GM18505 (cell line): ENCODE data around the gene CARD11.
A peak's percentile ranks its signal among the peaks of the same experiment; 100 is the strongest.

Experiments
- ATAC-seq: cut with Tn5 transposase; IDR thresholded peaks from one replicate; pipeline ENCODE4 v1.9.1; 2021; ENCODE audit not compliant: unreplicated experiment
- POLR2A ChIP-seq: IDR thresholded peaks from 4 replicates; pipeline ENCODE4 v1.6.1; 2011; ENCODE audit warnings: borderline replicate concordance; ENCODE audit not compliant: insufficient read depth, insufficient read length; ENCODE audit errors: extremely low read depth

CARD11 gene

GRCh38 chr7:2873686-2874551, 169.7 kb downstream of the CARD11 start:
- peak; percentile 77 for TF ChIP-seq POLR2A

DNA sequence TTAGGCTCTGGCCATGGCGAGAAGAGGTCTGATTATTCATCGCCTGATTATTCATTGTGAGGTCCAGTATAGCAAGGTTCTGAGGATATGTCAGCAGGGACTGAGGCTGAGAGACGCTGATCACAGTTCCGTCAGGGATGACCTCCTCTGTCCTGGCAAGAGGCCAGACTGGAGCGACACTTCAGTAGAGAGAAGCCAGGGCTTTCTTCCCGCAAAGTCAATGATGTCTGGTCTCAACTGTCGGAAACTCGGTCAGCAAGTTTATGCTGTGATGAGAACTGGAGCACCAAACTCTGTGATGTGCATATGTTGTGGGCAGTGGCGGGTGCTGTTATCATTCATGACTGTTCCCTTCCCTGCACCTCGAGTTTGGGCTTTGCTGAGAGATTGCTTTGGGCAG, 170.5 kb downstream of the CARD11 start:
- TF ChIP-seq POLR2A = no peak
- ATAC-seq = no peak

More at GRCh38 chr7:2873686-2874551, 169.7 kb downstream of the CARD11 start:
- no peak for ATAC-seq

DNA sequence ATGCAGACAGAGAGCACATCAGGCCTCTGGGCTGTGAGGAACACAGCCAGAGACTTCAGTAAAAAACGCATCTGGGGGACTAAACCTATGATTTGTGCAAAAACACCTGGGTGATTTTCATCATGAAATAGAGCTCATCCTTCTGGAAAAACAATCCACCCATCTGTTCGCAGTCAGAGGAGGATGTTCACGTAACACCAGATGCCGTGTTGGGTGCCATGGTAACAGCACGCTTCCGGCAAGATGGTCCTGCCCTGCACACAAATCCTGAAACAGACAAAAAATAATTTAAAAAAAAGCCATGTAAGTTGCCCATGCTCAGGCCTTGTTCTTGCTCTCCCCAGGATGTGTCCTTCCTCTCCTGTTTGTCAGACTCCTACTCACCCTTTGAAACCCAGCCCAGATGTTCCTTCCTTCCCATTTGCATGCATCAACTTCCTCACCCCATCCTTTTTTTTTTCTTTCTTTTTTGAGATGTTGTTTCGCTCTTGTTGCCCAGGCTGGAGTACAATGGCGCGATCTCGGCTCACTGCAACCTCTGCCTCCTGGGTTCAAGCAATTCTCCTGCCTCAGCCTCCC, 171.3 kb downstream of the CARD11 start:
- no peak for TF ChIP-seq POLR2A

DNA sequence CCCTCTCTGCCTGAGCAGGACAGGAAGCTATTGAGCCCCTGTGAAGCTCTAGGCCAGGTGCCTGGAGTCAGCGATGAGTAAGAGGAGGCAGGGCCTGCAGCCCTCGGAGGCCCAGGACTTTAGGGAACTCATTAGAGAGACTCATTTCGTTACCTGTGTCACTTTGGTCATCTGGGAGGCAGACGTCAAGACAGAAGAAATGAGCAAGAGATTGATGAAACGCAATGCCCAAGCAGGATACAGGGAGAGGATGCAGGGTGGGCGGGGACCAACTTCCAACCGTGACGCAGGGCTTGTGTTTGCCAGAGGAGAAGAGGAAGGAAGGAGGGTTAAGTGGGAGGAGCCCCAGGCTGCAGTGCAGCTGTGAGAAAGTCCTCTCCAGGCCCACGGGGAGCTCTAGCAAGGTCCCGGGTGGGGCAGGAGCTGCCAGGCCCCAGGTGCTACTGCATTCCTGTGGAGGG, 173.2 kb downstream of the CARD11 start:
- no peak for ATAC-seq
- TF ChIP-seq POLR2A = no peak

More for the DNA sequence above, 171.3 kb downstream of the CARD11 start:
- no peak for ATAC-seq

DNA sequence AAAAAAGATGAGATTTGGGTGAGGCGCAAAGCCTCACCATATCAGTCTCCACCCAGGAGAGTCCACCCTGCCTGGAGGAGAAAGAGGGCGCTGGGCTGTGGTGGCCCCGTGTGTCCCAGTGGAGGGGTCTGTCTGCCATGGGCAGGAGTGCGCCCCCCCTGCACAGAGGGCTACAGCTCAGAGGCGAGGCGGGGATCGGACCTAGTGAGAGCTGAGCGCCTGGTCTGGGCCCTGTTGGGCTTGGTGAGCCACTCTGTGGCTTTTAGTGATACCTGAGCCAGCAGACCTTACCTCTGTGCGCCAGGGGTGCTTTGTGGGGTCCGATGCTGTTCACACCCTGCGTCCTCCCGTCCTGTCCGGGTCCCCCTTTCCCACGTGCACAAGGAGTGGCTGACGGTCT, 173.7 kb downstream of the CARD11 start:
- no peak for ATAC-seq
- no peak for TF ChIP-seq POLR2A

DNA sequence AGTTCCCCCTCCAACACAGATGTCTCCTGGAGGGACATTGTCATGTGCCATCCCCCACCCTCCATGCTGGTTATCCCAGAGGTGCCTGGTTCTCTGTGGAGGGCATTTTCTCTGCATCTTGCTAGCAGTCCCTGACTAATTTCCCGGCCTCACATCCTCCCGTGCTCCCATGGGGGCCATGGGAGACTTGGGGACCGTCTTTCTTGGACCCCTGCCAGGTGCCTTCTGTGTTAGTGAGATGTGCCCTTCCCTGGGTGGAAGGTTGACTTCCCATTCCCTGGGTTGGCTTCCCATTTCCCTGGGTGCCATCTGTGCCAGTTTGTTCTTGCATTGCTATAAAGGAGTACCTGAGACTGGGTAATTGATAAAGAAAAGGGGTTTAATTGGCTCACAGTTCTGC, 177.1 kb downstream of the CARD11 start:
- no peak for ATAC-seq
- no peak for TF ChIP-seq POLR2A

GRCh38 chr7:2864999-2865670, 178.5 kb downstream of the CARD11 start:
- no peak for TF ChIP-seq POLR2A
- ATAC-seq = no peak

GRCh38 chr7:2864204-2864985, 179.3 kb downstream of the CARD11 start:
- ATAC-seq = no peak
- TF ChIP-seq POLR2A = no peak

DNA sequence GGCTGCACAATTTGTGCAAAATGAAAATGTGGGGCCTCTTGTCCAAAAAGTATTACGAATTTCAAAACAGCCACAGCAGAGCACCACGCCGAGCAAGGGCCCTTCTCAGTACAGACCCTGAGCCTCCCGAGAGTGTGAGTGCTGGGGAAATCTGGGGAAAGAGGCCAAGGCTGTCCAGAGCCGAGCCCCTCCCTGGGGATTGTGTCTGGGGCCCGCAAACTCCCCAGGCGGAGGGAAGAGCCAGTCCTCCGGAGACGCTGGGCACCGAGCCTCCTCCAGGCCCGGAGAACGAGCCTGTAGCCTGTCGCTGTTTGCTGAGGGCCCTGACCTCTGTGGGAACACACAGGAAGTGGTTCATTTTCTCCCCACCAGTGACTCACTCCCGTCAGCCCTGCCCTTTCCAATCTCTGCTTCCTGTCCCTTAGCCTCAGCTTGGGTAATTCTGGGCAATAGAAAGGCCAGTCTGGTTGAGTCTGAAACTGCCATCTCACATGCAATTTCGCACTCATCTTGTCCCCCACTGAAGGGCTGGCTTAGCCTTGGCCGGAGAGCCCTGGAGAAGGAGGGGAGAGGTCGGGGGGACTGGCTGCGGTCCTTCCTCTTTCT, 180.1 kb downstream of the CARD11 start:
- peak; percentile 93 for ATAC-seq
- peak; percentile 93 for TF ChIP-seq POLR2A

DNA sequence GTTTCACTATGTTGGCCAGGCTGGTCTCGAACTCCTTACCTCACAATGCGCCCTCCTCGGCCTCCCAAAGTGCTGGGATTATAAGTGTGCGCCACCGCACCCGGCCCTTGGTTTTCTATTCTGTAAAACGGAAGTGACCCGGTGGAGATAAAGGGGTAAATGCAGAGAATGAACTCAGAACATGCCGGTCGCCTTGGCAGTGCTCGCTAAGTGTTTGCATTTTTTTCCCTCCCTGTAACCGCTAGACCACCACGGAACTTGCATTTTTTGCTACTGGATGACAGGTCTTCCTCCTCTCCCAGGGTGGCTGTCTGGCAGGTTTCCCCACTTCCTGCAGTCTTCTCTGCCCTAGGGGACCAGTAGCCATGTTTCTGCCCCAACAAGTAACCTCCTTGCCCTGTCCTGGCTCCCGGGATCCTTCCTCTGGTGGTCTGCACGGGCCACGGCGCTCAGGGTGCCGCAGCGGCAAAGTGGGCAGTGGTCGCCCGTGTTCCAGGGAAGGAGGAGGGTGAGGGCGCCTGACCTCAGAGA, 180.8 kb downstream of the CARD11 start:
- no peak for ATAC-seq
- no peak for TF ChIP-seq POLR2A

- TF ChIP-seq POLR2A = no peak
- ATAC-seq = no peak
Observed at GRCh38 chr7:2861509-2861908, 182.2 kb downstream of the CARD11 start.

- ATAC-seq = no peak
- no peak for TF ChIP-seq POLR2A
Observed at GRCh38 chr7:2860627-2861133, 183.0 kb downstream of the CARD11 start.
